Pancreas (tissue), 10 donors: ENCODE data around the gene MCC. TPM values are rescaled to one million over a fixed set of nuclear protein-coding genes. Genes with fewer than 3 reads are reported as not detected.

Experiments
- ATAC-seq, 4 donors: fragments of 200-7000 bp; cut with Tn5 transposase; one replicate each; pipeline versions ENCODE4 v1.8.0 to v1.9.1; 2020; ENCODE audit warnings: mild to moderate bottlenecking in 4 of 4, moderate library complexity in 4 of 4
- DNase-seq, 6 donors: peaks; one replicate each; pipeline ENCODE4 v3.0.0-alpha.2; 2020
- FAIRE-seq: peaks from 2 replicates; lab custom pipeline; 2012; peaks lifted over from hg19 to GRCh38; lab: Jason Lieb, UNC
- H3K27ac ChIP-seq, 4 donors: fragments of 200-600 bp; sonication (generic); 1 replicate in 3 of 4; 2 replicates in 1 of 4; pipeline versions ENCODE4 v1.5.0 to v1.8.0; 2020
- H3K27me3 ChIP-seq, 4 donors: fragments of 200-600 bp; one replicate each; pipeline ENCODE4 v1.8.0; 2021
- H3K36me3 ChIP-seq, 3 donors: fragments of 200-600 bp; sonication (generic) in 1 of 3; one replicate each; pipeline versions ENCODE4 v1.5.0 to v1.8.0; 2020 to 2021
- H3K4me1 ChIP-seq, 3 donors: fragments of 200-600 bp; one replicate each; pipeline ENCODE4 v1.8.0; 2021
- H3K4me3 ChIP-seq, 4 donors: fragments of 200-600 bp; sonication (generic) in 2 of 4; one replicate each; pipeline versions ENCODE4 v1.5.0 to v1.8.0; 2020 to 2021
- H3K9me3 ChIP-seq, 4 donors: fragments of 200-600 bp; one replicate each; pipeline ENCODE4 v1.8.0; 2021
- WGBS, 2 donors: extraction: QIAGEN DNeasy Blood & Tissue Kit; methylation state at CpG; one replicate each; pipeline ENCODE4 v1.1.7; 2013; 5-methylcytosine and 5-hydroxymethylcytosine counted together
- intact Hi-C, 3 donors: fragments of 100-400 bp; cut with DNase I; formaldehyde crosslinking; loops; one replicate each; pipeline versions ENCODE4 v1.11.1 to v1.14.2; 2022
- polyA plus RNA-seq, 2 donors: library from polyadenylated mRNA; stranded (reverse); fragments of 200-250 nt; gene quantifications; one replicate each; pipeline ENCODE4 v1.2.3, GENCODE V29; 2013
- total RNA-seq, 6 donors: library from RNA; stranded (reverse); fragmentation: NEBNext Ultra II Directional in 4 of 6; extraction: Animal tissue kit (Norgen Biotek cat#: 25700) in 4 of 6; gene quantifications; one replicate each; pipeline versions ENCODE4 v1.2.1 to v1.2.4, GENCODE V29; 2021 to 2023
- TF ChIP-seq, protein P1 (sequence below), 4 donors: fragments of 200-600 bp; sonication (generic) in 3 of 4; IDR thresholded peaks; one replicate each; pipeline versions ENCODE4 v1.5.0 to v1.8.0; 2021; ENCODE audit warnings: antibody characterized with exemption in 4 of 4
- donor health status: healthy with polysubstance abuse.
- donor health status: DM: no; HTN: no; CAD: no; lungs with moderate emphysema.
- donor health status: DM: no; HTN: no; CAD: no.
- donor health status: control.
- donor health status: control.
- donor health status: Bipolar disorder and iron deficiency.
- donor health status: DM: yes; HTN: yes; CAD: no.
- donor health status: DM: no; HTN: no; CAD: no.
- donor health status: DM: no; HTN: no; CAD: no.
- donor health status: DM: yes; HTN: yes; CAD: no.

Gene MCC
- total and polyA plus RNA-seq, 8 donors, result 1.3 to 8.3 (median 4.0) TPM

DNA sequence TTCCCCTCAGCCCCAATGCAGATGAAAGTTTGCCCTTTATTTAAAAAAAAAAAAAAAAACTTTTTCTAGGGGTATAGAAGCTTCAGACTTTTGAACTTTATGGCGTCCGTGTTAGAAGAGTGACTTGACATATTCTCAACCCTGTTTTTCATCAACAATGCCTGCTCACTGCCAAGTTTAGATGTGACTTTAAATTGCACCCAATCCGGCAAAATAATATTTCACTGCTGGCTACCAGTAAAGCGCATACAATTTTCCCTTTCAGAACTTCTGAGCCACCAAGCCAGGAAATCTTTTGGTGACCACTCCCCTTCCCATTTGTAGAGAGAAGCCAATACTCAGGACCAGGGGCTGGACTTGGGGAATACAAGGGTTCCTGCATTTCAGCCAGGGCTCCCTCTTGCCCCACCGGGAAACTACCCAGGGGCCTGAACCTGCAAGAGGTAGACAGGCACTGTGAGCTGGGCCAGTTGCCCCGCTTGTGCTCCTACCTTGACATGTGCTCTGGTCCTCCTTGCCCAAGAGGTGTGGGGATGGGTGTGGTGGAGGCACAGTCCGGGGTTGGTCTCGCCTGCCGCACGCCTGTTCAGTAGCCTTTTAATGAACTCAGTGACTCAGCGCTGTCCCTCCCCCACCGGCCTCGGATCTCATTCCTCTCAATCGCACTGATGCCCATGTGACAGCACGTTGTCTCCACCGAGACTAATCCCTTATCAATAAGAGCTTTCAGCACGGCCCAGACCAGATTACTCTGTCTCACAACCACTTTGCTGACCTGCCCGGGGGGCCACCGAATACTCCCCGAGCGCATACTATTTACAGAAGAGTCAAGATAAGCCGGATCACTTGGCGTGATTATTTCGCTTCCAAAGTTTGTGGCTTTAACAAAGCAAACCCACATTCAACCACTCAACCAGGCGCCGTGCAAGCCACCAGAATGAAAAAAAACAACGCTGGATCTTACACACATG lies 285.2 kb downstream of the MCC start:
- intact Hi-C loops, result no loop called here
- no peaks in the 10 kb centered on the region for H3K36me3 ChIP-seq
- DNase-seq, result peak in 2 of 6 donors; percentile 47 to 57
- no peaks in the 10 kb centered on the region for H3K27me3 ChIP-seq
- H3K27ac ChIP-seq, result no peak overlapping the region
- no peak for FAIRE-seq
- WGBS, 2 donors, result 40 to 44% methylated on average over 27 of the region's 27 CpGs
- TF ChIP-seq, protein P1, sequence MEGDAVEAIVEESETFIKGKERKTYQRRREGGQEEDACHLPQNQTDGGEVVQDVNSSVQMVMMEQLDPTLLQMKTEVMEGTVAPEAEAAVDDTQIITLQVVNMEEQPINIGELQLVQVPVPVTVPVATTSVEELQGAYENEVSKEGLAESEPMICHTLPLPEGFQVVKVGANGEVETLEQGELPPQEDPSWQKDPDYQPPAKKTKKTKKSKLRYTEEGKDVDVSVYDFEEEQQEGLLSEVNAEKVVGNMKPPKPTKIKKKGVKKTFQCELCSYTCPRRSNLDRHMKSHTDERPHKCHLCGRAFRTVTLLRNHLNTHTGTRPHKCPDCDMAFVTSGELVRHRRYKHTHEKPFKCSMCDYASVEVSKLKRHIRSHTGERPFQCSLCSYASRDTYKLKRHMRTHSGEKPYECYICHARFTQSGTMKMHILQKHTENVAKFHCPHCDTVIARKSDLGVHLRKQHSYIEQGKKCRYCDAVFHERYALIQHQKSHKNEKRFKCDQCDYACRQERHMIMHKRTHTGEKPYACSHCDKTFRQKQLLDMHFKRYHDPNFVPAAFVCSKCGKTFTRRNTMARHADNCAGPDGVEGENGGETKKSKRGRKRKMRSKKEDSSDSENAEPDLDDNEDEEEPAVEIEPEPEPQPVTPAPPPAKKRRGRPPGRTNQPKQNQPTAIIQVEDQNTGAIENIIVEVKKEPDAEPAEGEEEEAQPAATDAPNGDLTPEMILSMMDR (IDR thresholded peaks at IDR 0.05), result no peak
- no peak overlapping the region for H3K4me3 ChIP-seq
- H3K9me3 ChIP-seq, result no peaks in the 10 kb centered on the region
- ATAC-seq, result peak in 3 of 4 donors; percentile 65 to 80 (median 74)
- no peaks in the 10 kb centered on the region for H3K4me1 ChIP-seq

DNA sequence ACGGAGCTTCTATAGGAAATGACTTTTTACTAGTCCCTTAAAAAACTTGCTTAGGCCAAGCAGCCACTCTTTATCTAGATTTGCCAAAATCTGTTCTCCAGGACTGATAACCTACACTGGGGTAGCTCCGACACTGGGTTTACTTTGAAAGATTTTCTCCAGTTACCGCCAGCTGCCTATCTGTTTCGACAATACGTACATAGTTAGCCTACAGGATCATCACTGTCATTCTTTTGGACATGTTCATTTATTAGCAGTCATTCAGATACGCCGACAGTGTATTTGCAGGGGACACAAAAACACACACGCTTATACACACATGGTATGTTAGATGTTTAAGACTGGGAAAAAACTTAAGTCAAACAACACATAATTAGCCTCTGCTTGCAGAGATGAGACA lies 286.0 kb downstream of the MCC start:
- WGBS, 2 donors, result 88 to 89% methylated on average over 8 of the region's 8 CpGs
- TF ChIP-seq, protein P1 (IDR thresholded peaks at IDR 0.05), result no peak
- Histone ChIP-seq H3K9me3 (no peaks in the 10 kb centered on the region), H3K36me3 (no peaks in the 10 kb centered on the region), H3K27me3 (no peaks in the 10 kb centered on the region), H3K4me1 (no peaks in the 10 kb centered on the region), H3K4me3 (no peak overlapping the region), H3K27ac (no peak overlapping the region)
- intact Hi-C loops, result no loop called here
- ATAC-seq (no peak), DNase-seq (no peak), FAIRE-seq (no peak)

DNA sequence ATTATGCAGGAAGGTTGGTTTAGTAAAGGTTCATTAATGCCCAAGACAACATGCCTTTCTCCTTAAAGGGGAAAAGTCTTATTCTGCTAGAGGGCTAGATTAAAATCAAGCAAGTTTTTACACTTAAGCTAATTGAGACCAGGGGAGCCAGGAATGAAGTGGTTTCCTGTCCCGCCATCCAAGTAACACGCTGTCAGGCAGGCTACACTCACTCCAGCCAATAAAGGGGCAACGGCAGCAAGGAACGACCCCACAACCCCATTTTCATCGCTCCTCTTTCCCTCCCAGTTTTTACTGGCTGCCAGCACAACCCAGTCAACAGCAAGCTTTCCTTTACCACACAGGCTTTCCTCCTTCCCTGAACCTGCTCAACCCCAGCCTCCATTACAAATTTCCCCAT lies 286.5 kb downstream of the MCC start:
- ATAC-seq (no peak), FAIRE-seq (no peak), DNase-seq (no peak)
- Histone ChIP-seq H3K4me1 (no peaks in the 10 kb centered on the region), H3K4me3 (no peak overlapping the region), H3K36me3 (no peaks in the 10 kb centered on the region), H3K27ac (no peak overlapping the region), H3K9me3 (no peaks in the 10 kb centered on the region), H3K27me3 (no peaks in the 10 kb centered on the region)
- TF ChIP-seq, protein P1 (IDR thresholded peaks at IDR 0.05), result no peak
- intact Hi-C loops, result no loop called here
- 75 to 77% methylated on average over 5 of the region's 5 CpGs for WGBS, 2 donors

DNA sequence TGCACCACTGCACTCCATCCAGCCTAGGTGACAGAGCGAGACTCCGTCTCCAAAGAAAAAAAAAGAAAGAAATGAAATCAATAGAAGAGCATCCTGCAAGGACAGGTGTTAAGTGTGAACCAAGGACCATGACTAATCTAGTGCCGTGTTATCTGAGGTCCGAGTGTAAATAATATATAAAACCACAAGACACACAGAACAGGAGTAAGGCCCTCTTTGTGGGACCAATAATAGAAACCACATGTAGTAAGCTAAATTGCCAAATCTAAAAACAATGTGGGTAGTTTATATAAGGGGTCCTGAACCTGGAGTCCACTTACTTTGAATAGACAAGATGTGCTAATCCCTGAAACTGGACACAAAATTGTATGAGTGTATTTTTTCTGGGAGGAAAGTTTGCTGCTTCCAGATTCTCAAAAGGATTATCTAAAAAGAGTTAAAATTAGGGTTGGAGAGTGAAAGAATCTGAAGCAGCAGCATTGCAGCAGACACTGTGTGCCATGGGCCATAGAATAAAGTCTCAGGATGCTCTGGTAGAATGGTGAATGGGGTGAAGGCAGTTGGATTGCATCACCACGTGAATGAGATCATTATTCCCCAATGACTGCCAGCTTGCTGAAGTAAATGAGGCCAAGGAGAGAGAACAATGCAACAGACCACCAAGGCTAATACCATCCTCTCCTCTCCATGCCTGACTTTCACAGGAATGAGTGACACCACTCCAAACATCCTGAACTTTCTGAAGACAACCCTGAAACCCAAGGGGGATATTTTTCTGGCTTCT lies 288.9 kb downstream of the MCC start:
- no peak overlapping the region for H3K4me3 ChIP-seq
- FAIRE-seq (no peak), DNase-seq (no peak), ATAC-seq (no peak)
- H3K9me3 ChIP-seq, result no peaks in the 10 kb centered on the region
- H3K4me1 ChIP-seq, result no peaks in the 10 kb centered on the region
- H3K27me3 ChIP-seq, result no peaks in the 10 kb centered on the region
- H3K27ac ChIP-seq, result no peak overlapping the region
- intact Hi-C loops, result no loop called here
- 68 to 70% methylated on average over 5 of the region's 5 CpGs for WGBS, 2 donors
- no peaks in the 10 kb centered on the region for H3K36me3 ChIP-seq
- TF ChIP-seq, protein P1 (IDR thresholded peaks at IDR 0.05), result no peak
